ENCODE results near the gene TBC1D24. TPM values are rescaled to one million over a fixed set of nuclear protein-coding genes. Genes with fewer than 3 reads are reported as not detected.

Gene TBC1D24
- total RNA-seq, 1 experiment from 2014 or later: 19.2 TPM

- peak; percentile 34 for DNase-seq (ENCODE audit: low read depth)
Observed at GRCh38 chr16:2482708-2483534, 8.0 kb downstream of the TBC1D24 start.

GRCh38 chr16:2483939-2484897 is 9.3 kb downstream of the TBC1D24 start:
- DNase-seq (ENCODE audit: low read depth): no peak

DNA sequence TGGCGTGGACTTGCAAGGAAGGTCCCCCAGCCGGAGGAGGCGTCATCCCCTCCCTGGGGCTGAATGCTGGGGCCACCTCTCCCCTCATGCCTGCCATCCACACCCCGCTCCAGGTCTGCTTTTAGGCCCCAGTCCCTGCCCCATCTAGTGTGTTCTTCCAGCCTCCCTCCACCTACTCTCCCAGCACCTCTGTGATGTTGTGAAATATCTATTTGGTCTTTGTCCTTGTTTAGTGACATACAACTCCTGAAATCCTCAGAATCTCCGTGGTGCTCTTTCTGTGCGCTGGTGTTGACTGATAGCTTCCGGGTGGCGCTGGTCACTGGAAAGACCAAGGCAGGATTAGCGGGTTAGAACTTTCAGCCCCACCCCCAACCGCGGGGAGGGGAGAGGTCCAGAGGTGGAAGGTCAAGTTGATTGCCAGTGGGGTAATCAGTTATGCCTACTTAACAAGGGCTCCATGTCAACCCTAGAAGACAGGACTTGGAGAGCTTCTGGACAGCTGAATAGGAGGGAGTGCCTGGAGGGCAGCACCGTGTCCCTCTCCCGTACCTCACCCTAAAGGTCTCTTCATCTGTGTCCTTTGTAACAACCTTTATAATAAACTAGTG is 10.1 kb downstream of the TBC1D24 start:
- no peak for DNase-seq (ENCODE audit: low read depth)

- no peak for DNase-seq (ENCODE audit: low read depth)
Observed at GRCh38 chr16:2485811-2486507, 11.0 kb downstream of the TBC1D24 start.

- DNase-seq (ENCODE audit: low read depth): no peak
Observed at GRCh38 chr16:2486645-2487516, 12.0 kb downstream of the TBC1D24 start.

- DNase-seq (ENCODE audit: low read depth): no peak
Observed at GRCh38 chr16:2487517-2487842, 12.6 kb downstream of the TBC1D24 start.

GRCh38 chr16:2487903-2488531 is 13.1 kb downstream of the TBC1D24 start:
- no peak for DNase-seq (ENCODE audit: low read depth)

GRCh38 chr16:2489581-2489980 is 14.7 kb downstream of the TBC1D24 start:
- DNase-seq (ENCODE audit: low read depth): no peak

- DNase-seq (ENCODE audit: low read depth): no peak
Observed at GRCh38 chr16:2490190-2491105, 15.5 kb downstream of the TBC1D24 start.

DNA sequence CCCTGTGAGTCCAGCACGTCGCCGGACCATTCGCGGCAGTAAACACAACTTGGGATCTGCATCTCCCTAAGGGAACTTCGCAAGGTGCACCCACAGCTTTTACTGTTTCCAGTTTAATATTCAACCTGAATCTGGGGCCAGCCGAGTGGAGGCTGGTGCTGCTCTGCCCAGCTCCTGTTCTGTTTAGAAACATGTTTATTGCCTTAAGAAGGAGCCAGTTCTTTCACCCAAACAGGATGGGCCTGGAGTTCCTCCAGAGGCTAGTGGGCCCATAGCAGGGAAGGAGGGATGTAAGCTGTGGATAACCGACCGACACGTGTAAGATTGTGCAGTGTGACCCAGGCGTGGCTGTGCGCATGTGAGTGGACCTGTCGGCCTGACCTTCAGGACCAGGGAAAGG is 17.4 kb downstream of the TBC1D24 start:
- DNase-seq (ENCODE audit: low read depth): no peak

DNA sequence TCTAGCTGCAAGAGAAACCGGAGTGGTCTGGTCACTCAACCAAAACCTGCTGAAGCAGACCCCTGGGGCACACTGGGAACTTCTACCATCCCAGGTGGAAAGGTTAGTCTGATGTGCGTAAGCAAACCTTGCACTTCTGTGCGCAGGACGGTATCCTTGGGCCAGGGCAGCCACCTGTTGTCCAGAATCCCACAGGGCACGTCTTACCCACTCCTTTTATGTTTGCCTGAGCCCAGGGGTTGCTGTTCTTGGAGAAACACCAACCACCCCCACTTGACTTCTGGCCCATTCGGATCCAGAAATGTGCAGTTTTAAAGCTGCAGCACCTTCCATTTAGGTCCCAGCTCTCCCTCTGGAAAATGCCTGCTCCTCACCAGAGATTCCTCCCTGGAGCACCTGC is 18.7 kb downstream of the TBC1D24 start:
- DNase-seq (ENCODE audit: low read depth): no peak

- no peak for DNase-seq (ENCODE audit: low read depth)
Observed at GRCh38 chr16:2494616-2495015, 19.7 kb downstream of the TBC1D24 start.

DNA sequence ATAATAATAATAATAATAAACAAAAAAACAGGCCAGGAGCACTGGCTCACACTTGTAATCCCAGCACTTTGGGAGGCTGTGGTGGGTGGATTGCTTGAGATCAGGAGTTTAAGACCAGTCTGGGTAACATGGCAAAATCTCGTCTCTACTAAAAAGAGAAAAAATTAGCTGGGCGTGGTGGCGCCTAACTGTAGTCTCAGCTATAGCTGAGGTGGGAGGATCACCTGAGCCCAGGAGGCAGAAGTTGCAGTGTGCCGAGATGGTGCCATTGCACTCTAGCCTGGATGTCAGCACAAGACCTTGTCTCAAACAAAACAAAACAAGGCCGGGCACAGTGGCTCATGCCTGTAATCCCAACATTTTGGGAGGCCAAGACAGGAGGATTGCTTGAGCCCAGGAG is 20.1 kb downstream of the TBC1D24 start:
- DNase-seq (ENCODE audit: low read depth): no peak

DNA sequence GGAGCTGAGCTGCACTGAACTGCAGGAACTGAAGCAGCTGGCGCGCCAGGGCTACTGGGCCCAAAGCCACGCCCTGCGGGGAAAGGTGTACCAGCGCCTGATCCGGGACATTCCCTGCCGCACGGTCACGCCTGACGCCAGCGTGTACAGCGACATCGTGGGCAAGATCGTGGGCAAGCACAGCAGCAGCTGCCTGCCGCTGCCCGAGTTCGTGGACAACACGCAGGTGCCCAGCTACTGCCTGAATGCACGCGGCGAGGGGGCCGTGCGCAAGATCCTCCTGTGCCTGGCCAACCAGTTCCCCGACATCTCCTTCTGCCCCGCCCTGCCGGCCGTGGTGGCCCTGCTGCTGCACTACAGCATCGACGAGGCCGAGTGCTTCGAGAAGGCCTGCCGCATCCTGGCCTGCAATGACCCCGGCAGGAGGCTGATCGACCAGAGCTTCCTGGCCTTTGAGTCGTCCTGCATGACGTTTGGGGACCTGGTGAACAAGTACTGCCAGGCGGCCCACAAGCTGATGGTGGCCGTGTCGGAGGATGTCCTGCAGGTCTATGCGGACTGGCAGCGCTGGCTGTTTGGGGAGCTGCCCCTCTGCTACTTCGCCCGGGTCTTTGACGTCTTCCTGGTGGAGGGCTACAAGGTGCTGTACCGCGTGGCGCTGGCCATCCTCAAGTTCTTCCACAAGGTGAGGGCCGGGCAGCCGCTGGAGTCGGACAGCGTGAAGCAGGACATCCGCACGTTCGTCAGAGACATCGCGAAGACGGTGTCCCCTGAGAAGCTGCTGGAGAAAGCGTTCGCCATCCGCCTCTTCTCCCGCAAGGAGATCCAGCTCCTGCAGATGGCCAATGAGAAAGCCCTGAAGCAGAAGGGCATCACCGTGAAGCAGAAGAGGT is 21.5 kb downstream of the TBC1D24 start:
- no peak for DNase-seq (ENCODE audit: low read depth)

DNA sequence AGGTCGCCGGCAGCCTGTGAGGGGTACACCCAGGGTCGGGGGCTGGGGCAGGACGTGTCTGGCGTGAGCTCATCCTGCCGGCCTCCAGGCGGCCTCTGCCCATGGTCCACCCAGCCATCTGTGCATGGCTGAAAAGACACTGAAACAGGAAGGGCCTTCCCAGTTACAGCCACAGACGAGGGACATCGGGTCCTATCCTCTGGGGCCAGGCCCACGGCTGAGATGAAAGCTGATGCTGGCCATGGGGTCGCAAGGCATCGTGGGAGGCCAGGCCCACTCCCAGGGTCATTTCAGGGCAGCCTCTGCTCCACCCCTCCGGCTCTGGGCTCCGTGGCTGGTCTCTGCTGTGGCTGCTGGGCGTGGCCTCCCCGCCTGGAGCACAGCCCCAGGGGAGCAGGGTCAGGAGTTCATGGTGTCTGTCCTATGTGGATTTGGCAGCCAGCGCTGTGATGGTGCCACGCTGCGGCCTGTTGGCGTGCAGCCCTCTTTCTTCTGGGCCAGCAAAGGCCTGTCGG is 22.2 kb downstream of the TBC1D24 start:
- no peak for DNase-seq (ENCODE audit: low read depth)

- no peak for DNase-seq (ENCODE audit: low read depth)
Observed at GRCh38 chr16:2497695-2498484, 23.0 kb downstream of the TBC1D24 start.

Data from M059J (cell line).